ENCODE measurements around the gene ADARB2.

ADARB2 gene

GRCh38 chr10:1451362-1451888 lies 285.9 kb downstream of the ADARB2 start:
- TF ChIP-seq, protein P1, sequence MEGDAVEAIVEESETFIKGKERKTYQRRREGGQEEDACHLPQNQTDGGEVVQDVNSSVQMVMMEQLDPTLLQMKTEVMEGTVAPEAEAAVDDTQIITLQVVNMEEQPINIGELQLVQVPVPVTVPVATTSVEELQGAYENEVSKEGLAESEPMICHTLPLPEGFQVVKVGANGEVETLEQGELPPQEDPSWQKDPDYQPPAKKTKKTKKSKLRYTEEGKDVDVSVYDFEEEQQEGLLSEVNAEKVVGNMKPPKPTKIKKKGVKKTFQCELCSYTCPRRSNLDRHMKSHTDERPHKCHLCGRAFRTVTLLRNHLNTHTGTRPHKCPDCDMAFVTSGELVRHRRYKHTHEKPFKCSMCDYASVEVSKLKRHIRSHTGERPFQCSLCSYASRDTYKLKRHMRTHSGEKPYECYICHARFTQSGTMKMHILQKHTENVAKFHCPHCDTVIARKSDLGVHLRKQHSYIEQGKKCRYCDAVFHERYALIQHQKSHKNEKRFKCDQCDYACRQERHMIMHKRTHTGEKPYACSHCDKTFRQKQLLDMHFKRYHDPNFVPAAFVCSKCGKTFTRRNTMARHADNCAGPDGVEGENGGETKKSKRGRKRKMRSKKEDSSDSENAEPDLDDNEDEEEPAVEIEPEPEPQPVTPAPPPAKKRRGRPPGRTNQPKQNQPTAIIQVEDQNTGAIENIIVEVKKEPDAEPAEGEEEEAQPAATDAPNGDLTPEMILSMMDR (IDR thresholded peaks at IDR 0.05; ENCODE audit: borderline replicate concordance, insufficient read depth, low read depth, low read length): no peak
- no peak overlapping the region for H3K4me3 ChIP-seq (ENCODE audit: low read depth, low read length)

DNA sequence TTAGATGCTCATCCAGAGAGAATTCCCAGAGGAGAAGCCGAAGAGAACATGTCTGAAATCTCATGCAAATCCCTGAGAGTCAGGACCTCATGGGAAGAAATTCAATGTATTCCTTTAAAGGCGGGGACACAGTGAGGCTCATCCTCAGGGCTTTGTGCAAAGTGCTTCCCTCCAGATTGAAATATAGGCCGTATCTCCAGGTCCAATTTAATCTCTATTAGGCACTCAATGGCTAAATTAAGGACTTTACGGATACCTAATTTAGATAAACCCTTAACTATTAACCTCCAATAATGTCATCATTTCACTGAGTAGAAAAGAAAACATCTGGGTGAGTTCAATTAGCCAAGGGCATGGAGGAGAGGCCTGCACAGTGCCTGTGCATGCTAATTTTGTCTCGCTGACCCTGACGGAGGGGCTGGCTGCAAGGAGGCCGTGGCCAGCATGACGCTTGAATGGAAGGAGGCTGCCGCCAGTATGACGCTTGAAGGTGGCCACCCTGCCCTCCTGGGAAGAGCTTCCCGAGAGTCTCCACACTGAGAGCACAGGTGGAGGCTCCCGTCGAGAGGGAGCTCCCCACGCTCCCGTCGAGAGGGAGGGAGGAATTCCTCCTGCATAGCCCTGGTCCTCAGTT lies 287.6 kb downstream of the ADARB2 start:
- no peak overlapping the region for H3K4me3 ChIP-seq (ENCODE audit: low read depth, low read length)
- TF ChIP-seq, protein P1 (IDR thresholded peaks at IDR 0.05; ENCODE audit: borderline replicate concordance, insufficient read depth, low read depth, low read length): no peak

DNA sequence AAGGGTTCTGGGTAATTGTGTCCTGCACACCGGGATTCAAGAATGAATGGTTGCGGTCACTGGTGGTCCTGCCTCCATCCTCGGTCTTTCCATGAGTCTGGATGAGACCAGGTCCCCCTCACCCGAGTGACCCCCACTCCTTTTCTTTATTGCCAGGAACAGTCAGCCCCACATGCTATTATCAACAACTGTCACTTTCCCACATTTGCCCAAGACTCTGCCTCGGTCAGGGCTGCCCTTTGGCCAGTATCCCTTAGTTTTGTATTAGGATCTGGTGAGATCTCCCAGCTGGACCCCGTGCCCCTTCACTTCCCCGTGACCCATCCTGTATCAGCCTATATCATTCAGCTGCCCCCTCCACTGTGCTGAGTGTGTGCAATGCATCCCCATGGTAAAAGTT lies 288.3 kb downstream of the ADARB2 start:
- TF ChIP-seq, protein P1 (IDR thresholded peaks at IDR 0.05; ENCODE audit: borderline replicate concordance, insufficient read depth, low read depth, low read length): no peak

GRCh38 chr10:1448252-1448930 lies 288.9 kb downstream of the ADARB2 start:
- H3K4me3 ChIP-seq (ENCODE audit: low read depth, low read length): no peak overlapping the region
- TF ChIP-seq, protein P1 (IDR thresholded peaks at IDR 0.05; ENCODE audit: borderline replicate concordance, insufficient read depth, low read depth, low read length): no peak

More for the DNA sequence above, 288.3 kb downstream of the ADARB2 start:
- H3K4me3 ChIP-seq (ENCODE audit: low read depth, low read length): no peak overlapping the region

GRCh38 chr10:1444826-1445225 lies 292.5 kb downstream of the ADARB2 start:
- TF ChIP-seq, protein P1 (IDR thresholded peaks at IDR 0.05; ENCODE audit: borderline replicate concordance, insufficient read depth, low read depth, low read length): no peak
- no peak overlapping the region for H3K4me3 ChIP-seq (ENCODE audit: low read depth, low read length)

GRCh38 chr10:1440897-1441296 lies 296.4 kb downstream of the ADARB2 start:
- TF ChIP-seq, protein P1 (IDR thresholded peaks at IDR 0.05; ENCODE audit: borderline replicate concordance, insufficient read depth, low read depth, low read length): no peak
- H3K4me3 ChIP-seq (ENCODE audit: low read depth, low read length): no peak overlapping the region

Data from GM12875 (cell line).